ENCODE results near the gene NADK. TPM values are rescaled to one million over a fixed set of nuclear protein-coding genes. Genes with fewer than 3 reads are reported as not detected.

Gene NADK
- total and polyA plus RNA-seq, 2 of the 13 experiments (the other 11 are each of a cell fraction or from before 2014, with no cell fraction given) = 56.6 to 60.1 TPM

DNA sequence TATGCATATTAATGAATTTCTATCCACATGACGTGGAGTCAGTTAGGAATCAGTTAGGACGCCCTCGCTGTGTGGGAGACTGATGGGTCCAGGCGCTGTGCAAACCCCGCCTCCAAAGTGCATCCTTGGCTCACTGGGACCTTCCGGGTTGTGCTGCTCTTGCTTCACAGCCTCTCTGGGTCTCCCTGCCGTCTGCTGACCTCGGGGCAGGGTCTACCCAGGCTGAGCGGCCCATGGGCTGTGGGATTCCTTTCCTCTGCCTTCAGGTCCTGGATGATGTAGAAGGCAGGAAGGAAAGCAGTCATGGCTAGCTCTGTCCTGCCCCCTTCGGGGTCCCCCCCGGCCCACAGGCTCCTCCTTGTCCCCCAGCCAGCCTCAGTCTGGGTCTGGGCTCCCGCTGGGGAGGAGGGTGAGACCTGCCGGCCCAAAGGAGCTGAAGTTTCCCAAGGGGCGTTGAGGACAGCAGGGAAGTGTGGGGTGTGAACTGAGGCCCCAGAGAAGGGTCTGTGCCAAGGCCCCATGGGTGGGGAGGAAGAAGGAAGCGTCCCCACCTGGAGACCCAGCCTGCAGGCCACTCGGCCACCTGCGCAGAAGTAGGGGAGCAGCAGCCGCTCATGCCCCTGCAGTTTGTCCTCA, 29.5 kb downstream of the NADK start (continued):
- TF ChIP-seq, protein P1, sequence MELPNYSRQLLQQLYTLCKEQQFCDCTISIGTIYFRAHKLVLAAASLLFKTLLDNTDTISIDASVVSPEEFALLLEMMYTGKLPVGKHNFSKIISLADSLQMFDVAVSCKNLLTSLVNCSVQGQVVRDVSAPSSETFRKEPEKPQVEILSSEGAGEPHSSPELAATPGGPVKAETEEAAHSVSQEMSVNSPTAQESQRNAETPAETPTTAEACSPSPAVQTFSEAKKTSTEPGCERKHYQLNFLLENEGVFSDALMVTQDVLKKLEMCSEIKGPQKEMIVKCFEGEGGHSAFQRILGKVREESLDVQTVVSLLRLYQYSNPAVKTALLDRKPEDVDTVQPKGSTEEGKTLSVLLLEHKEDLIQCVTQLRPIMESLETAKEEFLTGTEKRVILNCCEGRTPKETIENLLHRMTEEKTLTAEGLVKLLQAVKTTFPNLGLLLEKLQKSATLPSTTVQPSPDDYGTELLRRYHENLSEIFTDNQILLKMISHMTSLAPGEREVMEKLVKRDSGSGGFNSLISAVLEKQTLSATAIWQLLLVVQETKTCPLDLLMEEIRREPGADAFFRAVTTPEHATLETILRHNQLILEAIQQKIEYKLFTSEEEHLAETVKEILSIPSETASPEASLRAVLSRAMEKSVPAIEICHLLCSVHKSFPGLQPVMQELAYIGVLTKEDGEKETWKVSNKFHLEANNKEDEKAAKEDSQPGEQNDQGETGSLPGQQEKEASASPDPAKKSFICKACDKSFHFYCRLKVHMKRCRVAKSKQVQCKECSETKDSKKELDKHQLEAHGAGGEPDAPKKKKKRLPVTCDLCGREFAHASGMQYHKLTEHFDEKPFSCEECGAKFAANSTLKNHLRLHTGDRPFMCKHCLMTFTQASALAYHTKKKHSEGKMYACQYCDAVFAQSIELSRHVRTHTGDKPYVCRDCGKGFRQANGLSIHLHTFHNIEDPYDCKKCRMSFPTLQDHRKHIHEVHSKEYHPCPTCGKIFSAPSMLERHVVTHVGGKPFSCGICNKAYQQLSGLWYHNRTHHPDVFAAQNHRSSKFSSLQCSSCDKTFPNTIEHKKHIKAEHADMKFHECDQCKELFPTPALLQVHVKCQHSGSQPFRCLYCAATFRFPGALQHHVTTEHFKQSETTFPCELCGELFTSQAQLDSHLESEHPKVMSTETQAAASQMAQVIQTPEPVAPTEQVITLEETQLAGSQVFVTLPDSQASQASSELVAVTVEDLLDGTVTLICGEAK (IDR thresholded peaks at IDR 0.05) = no peak
- TF ChIP-seq, protein P1 (CRISPR knock-in tag; IDR thresholded peaks at IDR 0.05) = no peak
- TF ChIP-seq, protein P2, sequence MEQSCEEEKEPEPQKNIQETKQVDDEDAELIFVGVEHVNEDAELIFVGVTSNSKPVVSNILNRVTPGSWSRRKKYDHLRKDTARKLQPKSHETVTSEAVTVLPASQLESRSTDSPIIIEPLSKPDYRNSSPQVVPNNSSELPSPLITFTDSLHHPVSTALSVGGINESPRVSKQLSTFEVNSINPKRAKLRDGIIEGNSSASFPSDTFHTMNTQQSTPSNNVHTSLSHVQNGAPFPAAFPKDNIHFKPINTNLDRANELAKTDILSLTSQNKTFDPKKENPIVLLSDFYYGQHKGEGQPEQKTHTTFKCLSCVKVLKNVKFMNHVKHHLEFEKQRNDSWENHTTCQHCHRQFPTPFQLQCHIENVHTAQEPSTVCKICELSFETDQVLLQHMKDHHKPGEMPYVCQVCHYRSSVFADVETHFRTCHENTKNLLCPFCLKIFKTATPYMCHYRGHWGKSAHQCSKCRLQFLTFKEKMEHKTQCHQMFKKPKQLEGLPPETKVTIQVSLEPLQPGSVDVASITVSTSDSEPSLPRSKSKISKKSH (CRISPR knock-in tag; IDR thresholded peaks at IDR 0.05; ENCODE audit: borderline replicate concordance) = no peak
- TF ChIP-seq MTA3 (CRISPR knock-in tag; IDR thresholded peaks at IDR 0.05) (no peak), ZNF616 (CRISPR knock-in tag; IDR thresholded peaks at IDR 0.05; ENCODE audit: low read depth) (no peak), ZNF746 (CRISPR knock-in tag; IDR thresholded peaks at IDR 0.05) (no peak), ZNF331 (CRISPR knock-in tag; IDR thresholded peaks at IDR 0.05) (no peak), GTF3A (CRISPR knock-in tag; conservative IDR thresholded peaks at IDR 0.05) (no peak), ZNF891 (CRISPR knock-in tag; IDR thresholded peaks at IDR 0.05) (peak; percentile 58; the same call in 1 of the 2 replicates), ZNF570 (CRISPR knock-in tag; IDR thresholded peaks at IDR 0.05; ENCODE audit: borderline replicate concordance) (no peak), MED1 (CRISPR knock-in tag; IDR thresholded peaks at IDR 0.05) (peak; percentile 32; the same call in 1 of the 2 replicates), HOXA5 (CRISPR knock-in tag; IDR thresholded peaks at IDR 0.05) (no peak)
- TF ChIP-seq, protein P3, sequence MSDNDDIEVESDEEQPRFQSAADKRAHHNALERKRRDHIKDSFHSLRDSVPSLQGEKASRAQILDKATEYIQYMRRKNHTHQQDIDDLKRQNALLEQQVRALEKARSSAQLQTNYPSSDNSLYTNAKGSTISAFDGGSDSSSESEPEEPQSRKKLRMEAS (IDR thresholded peaks at IDR 0.05) = no peak
- TF ChIP-seq, protein P4, sequence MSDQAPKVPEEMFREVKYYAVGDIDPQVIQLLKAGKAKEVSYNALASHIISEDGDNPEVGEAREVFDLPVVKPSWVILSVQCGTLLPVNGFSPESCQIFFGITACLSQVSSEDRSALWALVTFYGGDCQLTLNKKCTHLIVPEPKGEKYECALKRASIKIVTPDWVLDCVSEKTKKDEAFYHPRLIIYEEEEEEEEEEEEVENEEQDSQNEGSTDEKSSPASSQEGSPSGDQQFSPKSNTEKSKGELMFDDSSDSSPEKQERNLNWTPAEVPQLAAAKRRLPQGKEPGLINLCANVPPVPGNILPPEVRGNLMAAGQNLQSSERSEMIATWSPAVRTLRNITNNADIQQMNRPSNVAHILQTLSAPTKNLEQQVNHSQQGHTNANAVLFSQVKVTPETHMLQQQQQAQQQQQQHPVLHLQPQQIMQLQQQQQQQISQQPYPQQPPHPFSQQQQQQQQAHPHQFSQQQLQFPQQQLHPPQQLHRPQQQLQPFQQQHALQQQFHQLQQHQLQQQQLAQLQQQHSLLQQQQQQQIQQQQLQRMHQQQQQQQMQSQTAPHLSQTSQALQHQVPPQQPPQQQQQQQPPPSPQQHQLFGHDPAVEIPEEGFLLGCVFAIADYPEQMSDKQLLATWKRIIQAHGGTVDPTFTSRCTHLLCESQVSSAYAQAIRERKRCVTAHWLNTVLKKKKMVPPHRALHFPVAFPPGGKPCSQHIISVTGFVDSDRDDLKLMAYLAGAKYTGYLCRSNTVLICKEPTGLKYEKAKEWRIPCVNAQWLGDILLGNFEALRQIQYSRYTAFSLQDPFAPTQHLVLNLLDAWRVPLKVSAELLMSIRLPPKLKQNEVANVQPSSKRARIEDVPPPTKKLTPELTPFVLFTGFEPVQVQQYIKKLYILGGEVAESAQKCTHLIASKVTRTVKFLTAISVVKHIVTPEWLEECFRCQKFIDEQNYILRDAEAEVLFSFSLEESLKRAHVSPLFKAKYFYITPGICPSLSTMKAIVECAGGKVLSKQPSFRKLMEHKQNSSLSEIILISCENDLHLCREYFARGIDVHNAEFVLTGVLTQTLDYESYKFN (CRISPR knock-in tag; conservative IDR thresholded peaks at IDR 0.05) = no peak

Measured in HepG2 (cell line).